ENCODE data around the gene GPBP1L1.
A peak's percentile ranks its signal among the peaks of the same experiment; 100 is the strongest.
"Not testable (repeated sequence)": the region's sequence is repeated elsewhere in the genome, so short reads cannot be mapped to it uniquely, and the experiment has no call there.

The GPBP1L1 gene

GRCh38 chr1:45607404-45608074 is 78.8 kb downstream of the GPBP1L1 start:
- peaks cover 99% of the 10 kb centered on the region for H3K36me3 Mint-ChIP-seq
- H3K9me3 Mint-ChIP-seq = no peaks in the 10 kb centered on the region
- H3K4me1 Mint-ChIP-seq = peaks cover 11% of the 10 kb centered on the region
- DNase-seq (ENCODE audit: low spot score in 2 of 2) = no peak
- peak overlapping the region; percentile 56 for H3K27ac Mint-ChIP-seq
- ATAC-seq = no peak
- H3K4me3 Mint-ChIP-seq = no peak overlapping the region

- H3K9me3 Mint-ChIP-seq = no peaks in the 10 kb centered on the region
- DNase-seq (ENCODE audit: low spot score in 2 of 2) (no peak), ATAC-seq (no peak)
- no peak overlapping the region for H3K4me3 Mint-ChIP-seq
- peaks cover 100% of the 10 kb centered on the region for H3K36me3 Mint-ChIP-seq
- H3K27ac Mint-ChIP-seq = no peak overlapping the region
- H3K4me1 Mint-ChIP-seq = peaks cover 23% of the 10 kb centered on the region
Observed at GRCh38 chr1:45604239-45604638, 82.1 kb downstream of the GPBP1L1 start.

GRCh38 chr1:45596765-45597164 is 89.6 kb downstream of the GPBP1L1 start:
- H3K4me3 Mint-ChIP-seq; DNase-seq (ENCODE audit: low spot score in 2 of 2): not testable (repeated sequence)
- H3K4me1 Mint-ChIP-seq = peaks cover 25% of the 10 kb centered on the region

GRCh38 chr1:45594412-45594811 is 91.9 kb downstream of the GPBP1L1 start:
- DNase-seq (ENCODE audit: low spot score in 2 of 2) (no peak), ATAC-seq (no peak)
- no peak overlapping the region for H3K4me3 Mint-ChIP-seq

More at GRCh38 chr1:45596765-45597164, 89.6 kb downstream of the GPBP1L1 start:
- H3K27ac Mint-ChIP-seq, ATAC-seq, H3K9me3 Mint-ChIP-seq: not testable (repeated sequence)
- peaks cover 98% of the 10 kb centered on the region for H3K36me3 Mint-ChIP-seq

GRCh38 chr1:45589861-45590260 is 96.5 kb downstream of the GPBP1L1 start:
- no peak overlapping the region for H3K27ac Mint-ChIP-seq
- ATAC-seq (no peak), DNase-seq (ENCODE audit: low spot score in 2 of 2) (no peak)
- peaks cover 32% of the 10 kb centered on the region for H3K4me1 Mint-ChIP-seq
- peaks cover 95% of the 10 kb centered on the region for H3K36me3 Mint-ChIP-seq
- no peak overlapping the region for H3K4me3 Mint-ChIP-seq
- H3K9me3 Mint-ChIP-seq = no peaks in the 10 kb centered on the region

More at GRCh38 chr1:45594412-45594811, 91.9 kb downstream of the GPBP1L1 start:
- H3K9me3 Mint-ChIP-seq = no peaks in the 10 kb centered on the region
- H3K27ac Mint-ChIP-seq = no peak overlapping the region
- peaks cover 19% of the 10 kb centered on the region for H3K4me1 Mint-ChIP-seq
- H3K36me3 Mint-ChIP-seq = peaks cover 98% of the 10 kb centered on the region

- peak overlapping the region; percentile 99 for H3K27ac Mint-ChIP-seq
- H3K4me1 Mint-ChIP-seq = peaks cover 48% of the 10 kb centered on the region
- H3K4me3 Mint-ChIP-seq = peak overlapping the region; percentile 97
- H3K36me3 Mint-ChIP-seq = peaks cover 82% of the 10 kb centered on the region
- ATAC-seq (no peak), DNase-seq (ENCODE audit: low spot score in 2 of 2) (no peak)
- no peaks in the 10 kb centered on the region for H3K9me3 Mint-ChIP-seq
Observed at GRCh38 chr1:45586769-45587168, 99.6 kb downstream of the GPBP1L1 start.

- DNase-seq (ENCODE audit: low spot score in 2 of 2) = no peak
- Mint-ChIP-seq H3K4me1 (peaks cover 48% of the 10 kb centered on the region), H3K27ac (peak overlapping the region; percentile 99), H3K36me3 (peaks cover 70% of the 10 kb centered on the region), H3K9me3 (no peaks in the 10 kb centered on the region), H3K4me3 (peak overlapping the region; percentile 97)
- no peak for ATAC-seq
Observed at GRCh38 chr1:45585496-45586075, 100.7 kb downstream of the GPBP1L1 start.

GRCh38 chr1:45585110-45585426 is 101.3 kb downstream of the GPBP1L1 start:
- H3K4me3 Mint-ChIP-seq = peak overlapping the region; percentile 97
- H3K9me3 Mint-ChIP-seq = no peaks in the 10 kb centered on the region
- peaks cover 65% of the 10 kb centered on the region for H3K36me3 Mint-ChIP-seq
- ATAC-seq (no peak), DNase-seq (ENCODE audit: low spot score in 2 of 2) (no peak)
- peaks cover 48% of the 10 kb centered on the region for H3K4me1 Mint-ChIP-seq
- peak overlapping the region; percentile 99 for H3K27ac Mint-ChIP-seq

- Mint-ChIP-seq H3K4me3 (peak overlapping the region; percentile 97), H3K27ac (peak overlapping the region; percentile 99), H3K36me3 (peaks cover 60% of the 10 kb centered on the region), H3K9me3 (no peaks in the 10 kb centered on the region), H3K4me1 (peaks cover 46% of the 10 kb centered on the region)
- ATAC-seq = peak; percentile 58
- DNase-seq (ENCODE audit: low spot score in 2 of 2) = peak; percentile 76 to 93
Observed at GRCh38 chr1:45584351-45585109, 101.8 kb downstream of the GPBP1L1 start.

- peaks cover 41% of the 10 kb centered on the region for H3K4me1 Mint-ChIP-seq
- ATAC-seq (peak; percentile 75), DNase-seq (ENCODE audit: low spot score in 2 of 2) (peak; percentile 93 to 99)
- no peaks in the 10 kb centered on the region for H3K9me3 Mint-ChIP-seq
- H3K27ac Mint-ChIP-seq = peak within 1 kb of the TSS; percentile 99
- H3K36me3 Mint-ChIP-seq = peaks cover 53% of the 10 kb centered on the region
- peak within 1 kb of the TSS; percentile 97 for H3K4me3 Mint-ChIP-seq
Observed at GRCh38 chr1:45583666-45584350, 102.5 kb downstream of the GPBP1L1 start, which contains the start of gene NASP. Gene NASP, plus strand, starts transcription at chr1:45584041. Its CDS starts 106 bp downstream, at chr1:45584147.

- peaks cover 47% of the 10 kb centered on the region for H3K36me3 Mint-ChIP-seq
- peak overlapping the region; percentile 99 for H3K27ac Mint-ChIP-seq
- H3K9me3 Mint-ChIP-seq = no peaks in the 10 kb centered on the region
- peaks cover 41% of the 10 kb centered on the region for H3K4me1 Mint-ChIP-seq
- DNase-seq (ENCODE audit: low spot score in 2 of 2) (peak; percentile 74 to 94), ATAC-seq (peak; percentile 87)
- peak overlapping the region; percentile 97 for H3K4me3 Mint-ChIP-seq
Observed at GRCh38 chr1:45583264-45583665, 103.1 kb downstream of the GPBP1L1 start.
